ENCODE measurements around the gene KIAA1755.
"Not testable (repeated sequence)": the region's sequence is repeated elsewhere in the genome, so short reads cannot be mapped to it uniquely, and the experiment has no call there.

KIAA1755 gene

DNA sequence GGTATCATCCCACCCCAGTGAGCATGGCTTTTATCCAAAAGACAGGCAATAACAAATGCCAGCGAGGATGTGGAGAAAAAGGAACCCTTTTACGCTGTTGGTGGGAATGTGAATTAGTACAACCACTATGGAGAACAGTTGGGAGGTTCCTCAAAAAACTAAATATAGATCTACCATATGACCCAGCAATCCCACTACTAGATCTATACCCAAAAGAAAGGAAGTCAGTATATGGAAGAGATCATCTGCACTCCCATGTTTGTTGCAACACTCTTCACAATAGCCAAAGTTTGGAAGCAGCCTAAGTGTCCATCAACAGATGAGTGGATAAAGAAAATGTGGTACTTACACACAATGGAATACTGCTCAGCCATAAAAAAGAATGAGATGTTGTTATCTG, 5.9 kb upstream of the KIAA1755 start:
- DNase-seq (ENCODE audit: low read depth in 2 of 3, low spot score in 1 of 3): no peak

DNA sequence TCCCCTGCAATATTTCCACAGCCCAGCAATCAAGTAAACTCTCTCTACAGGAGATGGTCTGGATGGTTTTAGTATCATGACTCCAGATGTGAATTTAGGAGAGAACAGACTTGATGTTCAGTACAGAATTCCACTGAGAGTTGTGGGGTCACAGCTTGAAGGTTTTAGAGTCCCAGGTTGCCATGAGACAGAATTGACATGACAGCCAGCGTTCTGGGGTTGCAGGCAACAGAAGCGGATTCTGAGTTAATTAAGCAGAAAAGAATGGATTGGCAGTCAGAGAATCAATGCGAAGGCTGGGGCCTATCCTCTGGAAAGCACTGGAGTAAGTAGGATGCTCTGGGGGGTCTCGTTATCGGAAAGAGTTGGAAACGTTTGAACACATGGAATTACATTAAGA, 2.4 kb upstream of the KIAA1755 start:
- DNase-seq (ENCODE audit: low read depth in 2 of 3, low spot score in 1 of 3): no peak

DNA sequence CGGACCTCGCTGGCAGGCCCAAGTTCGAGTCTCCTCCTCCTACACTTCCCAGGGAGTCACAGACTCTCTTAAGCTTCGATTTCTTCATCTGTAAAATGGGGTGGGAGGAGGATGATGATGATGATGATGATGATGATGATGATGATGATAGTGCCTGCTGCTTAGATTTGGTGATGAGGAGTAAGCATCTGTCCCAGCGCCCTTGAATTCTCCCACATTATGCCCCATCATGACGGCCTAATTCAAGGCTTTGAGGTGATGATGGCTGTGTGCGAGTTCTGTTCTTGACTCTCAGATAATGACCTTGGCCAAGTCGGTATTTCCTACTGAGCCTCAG, 487 bp upstream of the KIAA1755 start:
- DNase-seq (ENCODE audit: low read depth in 2 of 3, low spot score in 1 of 3): no peak

DNA sequence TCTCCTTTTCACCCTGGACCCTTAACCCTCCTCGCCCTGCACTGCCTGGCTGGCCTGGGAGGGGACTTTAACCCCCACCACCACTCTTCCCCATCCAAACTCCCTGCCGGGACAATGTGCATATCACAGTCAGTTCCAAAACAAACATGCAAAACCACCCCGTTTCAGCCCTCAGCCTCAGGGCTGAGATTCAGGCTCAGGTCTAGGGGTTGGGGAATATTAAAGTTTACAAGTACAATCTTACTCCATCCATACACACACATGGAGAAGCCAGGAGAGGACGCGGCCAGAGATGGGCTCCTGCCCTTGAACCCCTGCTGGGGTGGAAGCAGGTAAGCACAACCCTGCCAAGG, 534 bp downstream of the KIAA1755 start:
- no peak for DNase-seq (ENCODE audit: low read depth in 2 of 3, low spot score in 1 of 3)

DNA sequence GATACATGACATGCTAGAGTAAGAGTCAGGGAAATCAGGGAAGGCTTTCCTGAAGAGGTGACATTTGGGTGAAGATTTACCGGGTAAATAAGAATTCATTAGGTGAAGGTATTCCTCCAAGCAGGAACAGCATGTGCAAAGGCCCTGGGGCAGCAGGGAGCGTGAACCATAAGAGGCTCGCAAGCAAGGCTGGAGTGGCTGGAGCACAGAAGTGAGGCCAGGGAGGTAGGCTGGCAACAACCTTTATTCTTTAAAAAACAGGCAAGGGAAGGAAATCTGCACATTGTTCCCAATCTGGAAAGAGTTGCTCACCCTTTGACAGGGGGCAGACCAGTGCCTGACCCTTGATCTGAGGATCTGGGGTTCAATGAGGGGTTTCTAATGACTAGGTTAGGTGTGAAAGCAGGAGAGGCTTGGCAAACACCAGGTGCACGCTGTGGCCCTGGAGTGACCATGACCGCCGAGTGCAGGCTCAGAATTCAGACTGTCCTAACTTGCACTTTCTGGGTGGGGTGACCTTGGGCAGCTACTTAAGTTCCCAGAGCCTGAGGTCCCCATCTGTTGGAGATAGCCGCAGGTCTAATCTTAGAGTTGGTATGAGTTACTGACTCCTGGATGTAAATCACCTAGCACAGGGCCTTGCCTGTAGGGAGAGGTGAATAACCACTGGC, 1.9 kb downstream of the KIAA1755 start:
- no peak for DNase-seq (ENCODE audit: low read depth in 2 of 3, low spot score in 1 of 3)

DNA sequence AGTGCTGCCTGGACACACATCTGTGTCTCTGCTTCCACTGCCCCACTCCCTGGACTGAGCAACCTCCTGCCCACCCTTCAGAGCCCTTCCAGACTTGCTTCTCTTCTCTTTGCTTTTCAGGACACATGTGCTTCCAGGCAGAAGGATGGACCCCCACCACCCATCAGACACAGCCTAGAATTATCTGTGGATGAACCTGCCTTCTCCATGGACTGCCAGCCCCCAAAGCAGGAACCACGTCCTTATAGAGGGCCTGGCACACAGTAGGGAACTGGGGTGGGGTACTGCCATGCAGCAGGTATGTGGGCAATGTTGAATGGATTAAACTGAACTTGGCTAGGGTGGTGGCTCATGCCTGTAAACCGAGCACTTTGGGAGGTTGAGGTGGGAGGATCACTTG, 3.6 kb downstream of the KIAA1755 start:
- DNase-seq (ENCODE audit: low read depth in 2 of 3, low spot score in 1 of 3): no peak

DNA sequence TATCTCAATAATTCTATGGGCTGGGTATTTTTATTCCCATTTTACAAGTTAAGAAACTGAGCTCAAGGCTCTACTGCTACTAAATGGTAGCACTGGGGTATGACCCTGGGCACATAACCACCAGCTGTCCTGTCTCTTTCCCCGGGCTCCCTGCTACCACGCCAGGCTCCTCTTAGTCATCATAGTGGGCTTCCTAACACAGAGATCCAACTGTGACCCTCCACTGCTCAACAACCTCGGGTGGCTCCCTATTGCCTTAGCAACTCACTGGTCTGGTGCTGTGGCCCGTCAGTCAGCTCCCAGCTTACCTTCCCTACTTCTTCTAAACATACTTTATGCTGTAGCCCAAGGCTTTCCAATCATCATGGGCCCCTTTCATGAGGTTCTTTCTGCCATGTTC, 4.5 kb downstream of the KIAA1755 start:
- no peak for DNase-seq (ENCODE audit: low read depth in 2 of 3, low spot score in 1 of 3)

DNA sequence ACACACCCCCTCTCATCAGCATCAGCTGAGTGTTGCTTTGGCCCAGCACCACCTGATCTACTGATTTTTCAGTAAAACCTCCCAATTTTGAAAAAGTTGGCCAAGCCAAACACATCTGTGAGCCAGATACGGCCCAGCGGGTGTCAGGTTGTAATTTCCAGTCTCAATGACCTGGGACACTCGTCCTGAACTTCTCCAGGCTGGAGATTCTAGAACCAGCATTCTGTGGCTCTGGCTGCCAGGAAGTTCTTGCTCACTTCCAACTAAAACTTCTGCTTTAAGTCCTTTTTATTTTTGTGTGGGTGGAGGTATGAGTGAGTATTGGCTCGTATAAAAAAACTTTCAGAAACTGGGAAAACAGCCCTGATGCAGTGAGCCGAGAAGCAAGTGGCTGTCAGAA, 5.1 kb downstream of the KIAA1755 start:
- no peak for DNase-seq (ENCODE audit: low read depth in 2 of 3, low spot score in 1 of 3)

DNA sequence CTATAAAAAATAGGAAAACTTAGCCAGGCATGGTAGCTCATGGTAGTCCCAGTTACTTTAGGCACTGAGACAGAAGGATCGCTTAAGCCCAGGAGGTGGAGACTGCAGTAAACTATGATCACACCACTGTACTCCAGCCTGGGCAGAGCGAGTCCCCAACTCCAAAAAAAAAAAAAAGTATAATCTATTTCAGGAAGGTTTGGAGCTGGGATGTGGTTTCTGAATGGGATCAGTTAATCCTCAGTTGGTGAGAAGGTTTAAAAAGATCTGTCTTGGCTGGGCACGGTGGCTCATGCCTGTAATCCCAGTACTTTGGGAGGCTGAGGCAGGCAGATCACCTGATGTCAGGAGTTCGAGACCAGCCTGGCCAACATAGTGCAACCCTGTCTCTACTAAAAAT, 5.9 kb downstream of the KIAA1755 start:
- not testable (repeated sequence) for DNase-seq (ENCODE audit: low read depth in 2 of 3, low spot score in 1 of 3)

DNA sequence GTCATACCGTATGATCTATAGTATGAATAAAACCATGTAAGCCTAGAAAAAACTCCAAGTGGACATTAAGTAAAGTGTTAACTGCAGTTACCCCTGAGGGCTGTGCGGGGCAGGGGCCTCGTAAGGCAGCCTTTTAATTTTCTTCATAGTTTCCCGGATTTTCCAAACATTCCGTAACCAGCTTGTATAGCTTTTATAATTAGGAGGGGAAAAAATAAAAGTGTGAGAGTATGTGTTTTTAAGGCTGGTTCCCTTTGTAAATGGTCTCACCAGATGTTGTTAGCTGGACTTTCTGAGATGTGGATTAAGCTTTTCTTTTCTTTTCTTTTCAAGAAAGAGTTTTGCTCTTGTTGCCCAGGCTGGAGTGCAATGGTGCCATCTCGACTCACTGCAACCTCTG, 7.0 kb downstream of the KIAA1755 start:
- no peak for DNase-seq (ENCODE audit: low read depth in 2 of 3, low spot score in 1 of 3)

DNA sequence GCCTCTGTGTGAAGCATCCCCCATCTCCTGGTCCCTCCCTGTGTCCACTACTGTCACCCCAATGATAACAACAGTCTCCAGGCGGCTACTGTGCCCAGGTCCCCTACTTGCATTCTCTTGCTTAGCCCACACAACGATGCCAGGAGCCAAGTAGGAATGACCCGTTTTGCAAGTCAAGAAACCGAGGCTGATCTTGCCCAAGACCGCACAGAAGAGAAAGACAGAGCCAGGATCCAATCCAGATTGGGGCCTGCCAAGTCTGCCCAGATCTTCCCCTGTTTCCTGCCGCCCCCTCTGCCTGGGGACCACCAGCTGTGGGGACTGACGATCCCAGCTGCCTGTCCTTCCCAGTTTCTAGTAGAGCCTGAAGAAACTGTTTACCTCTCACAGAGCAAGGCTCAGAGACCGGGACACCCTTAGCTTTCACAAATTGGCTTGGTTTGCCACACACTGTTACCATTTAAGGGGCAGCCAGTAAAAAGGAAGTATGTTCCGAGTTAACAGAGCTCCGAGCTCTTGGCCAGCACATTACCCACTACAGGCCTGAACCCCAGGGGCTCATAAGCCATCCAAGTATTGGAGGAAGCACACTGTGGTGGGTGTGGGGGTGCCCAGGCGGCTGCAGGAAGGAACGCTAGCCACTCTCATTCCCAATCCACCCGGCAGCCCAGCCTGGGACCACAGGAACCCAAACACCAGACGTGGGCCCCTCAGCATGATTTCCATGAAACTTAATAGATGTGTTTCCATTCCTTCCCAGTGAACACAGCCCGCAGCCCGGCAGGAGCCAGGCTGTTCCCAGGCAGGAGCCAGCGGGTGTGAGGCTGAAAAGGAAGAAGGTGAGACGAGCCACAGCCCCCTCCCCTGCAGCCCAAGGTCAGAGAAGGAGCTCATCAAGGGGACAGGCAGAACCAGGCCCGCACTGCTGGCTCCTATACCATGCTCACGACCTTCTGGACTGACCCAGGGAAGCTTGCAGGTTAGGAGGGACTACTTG, 7.9 kb downstream of the KIAA1755 start:
- DNase-seq (ENCODE audit: low read depth in 2 of 3, low spot score in 1 of 3): no peak

DNA sequence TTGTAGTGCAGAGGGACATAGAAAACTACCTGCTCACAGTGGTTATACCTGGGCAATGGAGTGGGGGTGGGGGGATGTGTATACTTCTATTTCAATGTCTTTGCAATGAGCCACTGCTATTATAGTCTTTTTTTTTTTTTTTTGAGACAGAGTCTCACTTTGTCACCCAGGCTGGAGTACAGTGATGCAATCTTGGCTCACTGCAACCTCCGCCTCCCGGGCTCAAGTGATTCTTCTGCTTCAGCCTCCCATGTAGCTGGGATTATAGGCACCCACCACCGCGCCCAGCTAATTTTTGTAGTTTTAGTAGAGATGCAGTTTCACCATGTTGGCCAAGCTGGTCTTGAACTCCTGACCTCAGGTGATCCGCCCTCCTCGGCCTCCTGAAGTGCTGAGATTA, 9.1 kb downstream of the KIAA1755 start:
- not testable (repeated sequence) for DNase-seq (ENCODE audit: low read depth in 2 of 3, low spot score in 1 of 3)

DNA sequence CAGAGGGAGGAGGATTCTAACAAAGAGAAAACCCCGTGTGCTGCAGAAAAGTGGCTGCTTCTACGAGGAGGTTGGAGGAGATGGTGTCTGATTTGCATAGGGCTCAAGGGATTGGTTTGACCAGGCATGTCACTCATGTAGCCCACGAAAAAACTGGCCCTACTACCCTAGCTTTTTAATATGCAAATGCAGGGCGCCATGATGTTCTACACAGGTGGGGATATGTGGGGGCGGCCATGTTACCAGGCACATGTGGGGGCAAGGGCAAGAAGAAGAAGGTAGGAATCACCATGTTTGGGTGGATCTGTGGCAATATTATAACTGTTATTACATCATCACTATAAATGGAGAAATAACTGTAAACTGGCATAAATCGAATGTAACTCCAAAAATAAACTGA, 9.9 kb downstream of the KIAA1755 start:
- DNase-seq (ENCODE audit: low read depth in 2 of 3, low spot score in 1 of 3): no peak

DNA sequence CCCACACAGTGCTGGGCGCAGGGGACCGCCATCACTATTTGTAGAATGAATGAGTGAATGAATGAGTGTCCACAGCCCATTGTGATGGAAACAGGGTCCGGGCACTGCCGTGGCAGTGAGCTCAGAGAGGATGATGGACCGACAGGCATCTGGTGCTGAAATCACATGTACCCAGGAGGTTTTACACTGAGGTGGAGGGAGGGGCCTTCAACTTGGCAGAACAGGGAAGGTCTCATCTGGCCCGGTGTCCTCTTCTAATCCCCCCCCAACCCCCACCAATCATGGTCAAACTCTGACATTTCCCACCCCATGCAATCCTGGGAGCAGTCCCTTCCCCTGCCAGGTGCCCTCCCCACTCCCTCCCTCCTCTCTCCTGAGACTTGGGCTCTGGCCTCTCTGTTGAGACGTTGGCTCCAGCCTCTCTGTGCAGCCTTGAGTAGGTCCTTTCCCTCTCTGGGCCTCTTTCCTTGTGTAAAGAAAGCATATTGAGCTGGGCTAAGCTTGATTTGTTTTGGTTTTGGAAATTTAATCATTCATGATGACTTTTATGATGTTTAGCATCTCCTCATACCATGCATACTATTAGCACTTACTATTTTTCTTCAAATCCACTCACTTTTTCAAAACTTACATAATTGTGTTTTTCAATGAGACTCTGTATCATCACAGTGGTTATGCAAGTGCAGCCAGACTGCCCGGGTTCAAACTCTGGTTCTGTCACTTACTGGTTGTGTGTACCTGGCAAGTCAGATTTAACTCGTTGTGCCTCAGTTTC, 10.8 kb downstream of the KIAA1755 start:
- DNase-seq (ENCODE audit: low read depth in 2 of 3, low spot score in 1 of 3): no peak

DNA sequence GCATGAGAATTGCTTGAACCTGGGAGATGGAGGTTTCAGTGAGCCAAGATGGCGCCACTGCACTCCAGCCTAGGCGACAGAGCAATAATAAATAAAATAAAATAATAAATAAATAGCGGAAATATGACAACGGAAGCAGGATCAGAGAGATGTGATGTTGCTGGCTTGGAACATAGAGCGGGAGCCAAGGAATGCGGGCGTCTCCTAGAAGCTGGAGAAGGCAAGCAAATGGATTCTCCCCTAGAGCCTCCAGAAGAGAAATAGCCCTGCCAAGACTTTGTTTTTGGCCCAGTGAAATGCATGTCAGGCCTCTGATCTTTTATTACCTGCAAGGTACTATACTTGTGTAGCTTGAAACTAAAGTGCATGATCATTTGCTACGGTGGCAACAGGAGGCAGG, 12.4 kb downstream of the KIAA1755 start:
- DNase-seq (ENCODE audit: low read depth in 2 of 3, low spot score in 1 of 3): no peak

DNA sequence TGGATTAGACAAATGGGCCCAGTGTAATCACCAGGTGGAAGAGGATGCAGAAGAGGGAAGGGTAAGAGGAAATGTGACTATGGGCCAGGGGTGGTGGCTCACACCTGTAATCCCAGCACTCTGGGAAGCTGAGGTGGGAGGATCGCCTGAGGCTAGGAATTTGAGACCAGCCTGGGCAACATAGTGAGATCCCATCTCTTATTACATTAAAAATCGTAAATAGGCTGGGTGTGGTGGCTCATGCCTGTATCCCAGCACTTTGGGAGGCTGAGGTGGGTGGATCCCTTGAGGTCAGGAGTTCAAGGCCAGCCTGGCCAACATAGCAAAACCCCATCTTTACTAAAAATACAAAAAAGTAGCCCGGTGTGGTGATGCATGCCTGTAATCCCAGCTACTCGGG, 12.8 kb downstream of the KIAA1755 start:
- DNase-seq (ENCODE audit: low read depth in 2 of 3, low spot score in 1 of 3): not testable (repeated sequence)

DNA sequence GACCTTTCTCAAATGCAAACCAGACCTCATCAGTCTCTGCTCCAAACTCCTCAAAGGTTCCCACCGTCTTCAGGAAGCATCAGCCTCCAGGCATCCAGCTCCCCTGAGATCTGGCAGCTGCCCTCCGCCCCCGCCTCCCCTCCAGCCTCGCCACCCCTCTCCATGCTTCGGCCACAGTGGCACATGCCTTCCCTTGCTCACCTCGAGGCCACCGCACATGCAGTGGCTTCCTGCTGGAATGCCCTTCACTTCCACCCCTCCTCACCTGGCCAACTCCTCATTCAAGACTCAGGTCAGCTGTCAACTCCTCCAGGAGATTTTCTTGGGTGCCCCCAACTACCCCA, 13.4 kb downstream of the KIAA1755 start:
- no peak for DNase-seq (ENCODE audit: low read depth in 2 of 3, low spot score in 1 of 3)

DNA sequence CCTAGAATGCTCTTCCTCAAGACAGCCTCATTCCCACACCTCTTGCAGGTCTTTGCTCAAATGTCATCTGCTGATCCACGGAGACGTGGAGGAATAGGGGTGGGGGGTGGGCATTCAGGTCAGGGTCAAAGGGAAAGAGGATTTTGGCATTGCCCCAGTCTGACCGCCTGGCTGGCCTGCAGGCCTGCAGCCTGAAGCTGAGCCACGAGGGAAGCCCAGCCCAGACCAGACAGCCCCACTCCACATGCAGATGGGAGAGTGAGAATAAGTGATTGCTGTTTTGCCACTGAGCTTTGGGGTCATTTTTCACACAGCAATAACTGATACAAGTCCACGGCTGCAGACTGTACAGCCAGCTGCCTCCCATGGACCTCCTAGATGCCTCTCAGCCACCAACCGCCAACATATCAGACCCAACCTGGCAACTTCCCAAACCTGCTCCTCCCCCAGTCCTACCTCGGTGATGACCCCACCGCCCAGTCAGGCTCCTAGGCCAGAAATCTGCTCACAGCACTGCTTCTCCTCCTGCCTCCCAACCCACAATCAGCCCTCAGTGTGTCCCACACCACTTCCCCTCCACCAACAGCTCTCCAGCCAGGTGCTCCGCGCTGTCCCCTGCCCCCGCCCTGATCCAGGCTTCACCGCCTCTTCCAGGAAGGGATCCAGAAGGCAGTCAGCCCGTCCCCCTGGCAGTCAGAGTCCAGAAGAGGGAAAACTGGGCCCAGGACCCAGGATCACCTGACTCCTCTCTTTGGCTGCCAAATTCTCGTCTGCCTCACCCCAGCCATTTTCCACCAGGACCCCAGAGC, 14.0 kb downstream of the KIAA1755 start:
- DNase-seq (ENCODE audit: low read depth in 2 of 3, low spot score in 1 of 3): no peak

DNA sequence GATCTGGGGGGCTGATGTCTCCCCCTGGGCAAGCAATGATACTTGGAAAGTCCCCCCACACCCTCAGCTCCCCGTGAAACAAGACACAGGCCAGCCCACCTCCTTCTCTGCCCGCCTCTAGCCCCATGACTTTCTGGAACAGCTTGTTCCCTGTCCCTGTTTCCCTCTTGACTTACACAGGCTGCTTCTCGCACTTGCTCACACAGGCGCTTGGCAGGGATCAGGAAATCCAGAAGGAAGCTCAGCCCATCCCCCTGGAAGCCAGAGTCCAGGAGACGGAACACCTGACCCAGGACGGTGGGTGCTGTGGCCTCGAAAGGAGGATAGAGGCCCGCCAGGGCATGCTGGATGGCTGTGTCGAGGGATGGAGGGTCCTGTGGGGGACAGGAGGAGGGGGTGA, 14.8 kb downstream of the KIAA1755 start:
- no peak for DNase-seq (ENCODE audit: low read depth in 2 of 3, low spot score in 1 of 3)

DNA sequence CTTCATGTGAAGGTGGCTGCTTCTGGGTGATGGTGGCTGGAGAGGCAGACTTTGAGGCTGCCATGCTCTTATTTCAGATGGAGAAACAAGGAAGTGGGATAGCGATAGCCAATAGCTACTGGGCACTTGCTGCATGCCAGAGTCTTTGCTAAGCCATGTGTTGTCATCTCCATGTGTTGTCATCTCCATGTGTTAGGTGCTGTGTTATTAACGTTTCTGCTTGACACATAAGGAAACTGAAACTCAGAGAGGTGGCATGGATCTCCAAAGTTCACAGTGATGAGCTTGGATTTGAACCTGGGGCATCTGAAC, 16.9 kb downstream of the KIAA1755 start:
- no peak for DNase-seq (ENCODE audit: low read depth in 2 of 3, low spot score in 1 of 3)
